ENCODE results near the gene DNAH1.

Gene DNAH1

DNA sequence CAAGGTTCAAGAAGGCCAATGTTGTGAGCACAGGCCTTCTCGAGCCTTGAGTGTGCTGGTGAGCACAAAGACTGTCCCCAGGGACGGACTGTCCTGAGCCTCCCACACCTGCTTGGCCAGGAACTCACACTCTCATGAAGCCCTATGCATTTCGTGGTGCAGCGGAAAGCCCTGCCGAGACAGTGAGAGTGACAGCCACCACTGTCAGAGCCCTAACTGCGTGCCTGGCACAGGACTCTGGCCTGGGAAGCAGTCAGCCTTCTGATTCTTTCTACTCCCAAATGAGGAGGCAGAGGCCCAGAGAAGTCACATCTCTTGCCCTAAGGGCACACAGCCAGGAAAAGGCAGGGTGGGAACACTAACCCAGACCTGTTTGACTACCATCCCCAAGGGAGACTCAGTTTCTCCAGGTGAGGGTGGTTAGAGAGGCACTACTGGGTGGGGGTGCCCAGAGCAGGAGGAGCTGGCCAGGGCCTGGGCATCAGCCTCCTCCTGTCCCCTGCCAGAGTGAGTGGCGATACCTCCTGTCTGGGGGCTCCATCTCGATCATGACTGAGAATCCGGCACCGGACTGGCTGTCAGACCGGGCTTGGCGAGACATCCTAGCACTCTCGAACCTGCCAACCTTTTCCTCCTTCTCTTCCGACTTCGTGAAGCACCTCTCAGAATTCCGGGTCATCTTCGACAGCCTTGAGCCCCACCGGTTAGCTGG, 78.0 kb downstream of the DNAH1 start:
- DNase-seq, result no peak

DNA sequence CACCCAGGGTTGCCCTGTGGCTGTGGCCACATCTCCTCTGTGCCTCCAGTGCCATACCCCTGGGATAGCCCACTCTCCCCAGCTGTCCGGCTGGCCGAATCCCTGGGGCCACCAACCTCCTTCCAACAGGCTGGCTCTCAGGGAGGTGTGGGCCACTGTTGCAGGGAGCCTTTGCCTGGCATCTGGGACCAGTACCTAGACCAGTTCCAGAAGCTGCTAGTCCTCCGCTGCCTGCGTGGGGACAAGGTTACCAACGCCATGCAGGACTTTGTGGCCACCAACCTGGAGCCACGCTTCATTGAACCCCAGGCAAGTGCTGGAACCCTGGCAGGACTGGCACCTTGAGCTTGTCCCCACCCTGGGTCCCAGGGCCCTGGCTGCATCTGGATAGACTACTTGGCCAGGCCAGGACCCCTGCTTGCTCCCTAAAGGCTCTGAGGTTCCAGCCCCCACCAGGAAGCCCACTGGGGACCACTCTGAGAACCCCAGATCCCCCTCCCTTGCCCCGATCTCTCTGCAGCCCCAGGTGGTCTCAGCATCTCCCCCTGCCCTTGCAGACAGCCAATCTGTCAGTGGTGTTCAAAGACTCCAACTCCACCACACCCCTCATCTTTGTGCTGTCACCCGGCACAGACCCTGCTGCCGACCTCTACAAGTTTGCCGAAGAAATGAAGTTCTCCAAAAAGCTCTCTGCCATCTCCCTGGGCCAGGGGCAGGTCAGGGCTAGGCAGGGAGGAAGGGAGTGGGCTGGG, 78.8 kb downstream of the DNAH1 start:
- no peak for DNase-seq

DNA sequence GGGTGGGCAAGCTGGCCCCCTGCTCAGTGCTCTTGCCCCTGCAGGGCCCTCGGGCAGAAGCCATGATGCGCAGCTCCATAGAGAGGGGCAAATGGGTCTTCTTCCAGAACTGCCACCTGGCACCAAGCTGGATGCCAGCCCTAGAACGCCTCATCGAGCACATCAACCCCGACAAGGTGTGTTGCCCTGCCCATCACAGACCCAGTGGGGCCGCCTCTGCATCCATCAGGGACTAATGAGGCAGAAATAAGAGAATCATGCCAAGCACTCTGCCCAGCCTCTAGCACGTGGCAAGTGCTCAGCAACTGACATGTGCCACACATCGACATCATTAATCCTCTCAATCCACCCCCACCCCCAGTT, 79.4 kb downstream of the DNAH1 start:
- DNase-seq, result no peak

DNA sequence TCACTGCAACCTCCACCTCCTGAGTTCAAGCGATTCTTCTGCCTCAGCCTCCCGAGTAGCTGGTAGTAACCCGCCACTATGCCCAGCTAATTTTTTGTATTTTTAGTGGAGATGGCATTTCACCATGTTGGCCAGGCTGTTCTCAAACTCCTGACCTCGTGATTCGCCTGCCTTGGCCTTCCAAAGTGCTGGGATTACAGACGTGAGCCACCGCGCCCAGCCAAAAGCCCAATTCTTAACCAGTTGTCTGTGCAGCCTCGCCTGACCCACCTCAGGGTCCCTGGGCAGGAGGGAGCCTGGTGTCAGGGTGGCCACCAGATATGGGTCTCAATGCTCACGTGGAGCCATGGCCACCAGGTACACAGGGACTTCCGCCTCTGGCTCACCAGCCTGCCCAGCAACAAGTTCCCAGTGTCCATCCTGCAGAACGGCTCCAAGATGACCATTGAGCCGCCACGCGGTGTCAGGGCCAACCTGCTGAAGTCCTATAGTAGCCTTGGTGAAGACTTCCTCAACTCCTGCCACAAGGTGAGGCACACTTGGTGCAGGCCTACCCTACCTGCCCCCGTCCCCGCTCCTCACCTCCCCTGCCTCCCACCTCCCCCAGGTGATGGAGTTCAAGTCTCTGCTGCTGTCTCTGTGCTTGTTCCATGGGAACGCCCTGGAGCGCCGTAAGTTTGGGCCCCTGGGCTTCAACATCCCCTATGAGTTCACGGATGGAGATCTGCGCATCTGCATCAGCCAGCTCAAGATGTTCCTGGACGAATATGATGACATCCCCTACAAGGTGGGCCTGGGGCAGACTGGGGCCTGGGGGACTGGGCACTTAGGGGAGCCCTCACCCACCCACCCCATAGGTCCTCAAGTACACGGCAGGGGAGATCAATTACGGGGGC, 80.1 kb downstream of the DNAH1 start:
- no peak for DNase-seq

DNA sequence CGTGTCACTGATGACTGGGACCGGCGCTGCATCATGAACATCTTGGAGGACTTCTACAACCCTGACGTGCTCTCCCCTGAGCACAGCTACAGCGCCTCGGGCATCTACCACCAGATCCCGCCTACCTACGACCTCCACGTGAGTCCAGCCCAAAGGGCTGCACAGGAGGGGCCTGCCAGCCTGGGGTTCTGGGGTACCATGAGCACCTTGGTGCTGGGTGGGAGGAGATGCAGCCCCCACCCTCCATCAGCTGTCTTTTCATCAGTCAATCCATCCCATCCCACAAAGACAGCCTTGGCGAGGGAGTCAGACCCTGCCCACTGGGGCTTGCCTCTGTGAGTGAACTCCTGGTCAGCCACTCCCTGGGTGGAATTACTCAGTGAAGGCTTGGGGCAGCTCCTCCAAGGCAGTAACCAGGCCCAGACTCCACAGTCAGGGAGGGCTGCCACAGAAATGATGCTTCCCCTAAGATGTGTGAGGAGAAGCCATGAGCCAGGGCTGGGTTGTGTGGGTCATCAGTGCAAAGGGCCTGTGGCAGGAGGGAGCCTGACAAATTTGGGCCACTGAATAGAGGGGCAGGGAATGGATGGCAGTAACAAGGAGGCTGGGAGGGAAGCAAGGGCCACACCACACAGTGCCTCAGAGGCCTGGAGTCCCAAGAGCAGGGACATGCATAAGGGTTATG, 80.9 kb downstream of the DNAH1 start:
- DNase-seq, result no peak

DNA sequence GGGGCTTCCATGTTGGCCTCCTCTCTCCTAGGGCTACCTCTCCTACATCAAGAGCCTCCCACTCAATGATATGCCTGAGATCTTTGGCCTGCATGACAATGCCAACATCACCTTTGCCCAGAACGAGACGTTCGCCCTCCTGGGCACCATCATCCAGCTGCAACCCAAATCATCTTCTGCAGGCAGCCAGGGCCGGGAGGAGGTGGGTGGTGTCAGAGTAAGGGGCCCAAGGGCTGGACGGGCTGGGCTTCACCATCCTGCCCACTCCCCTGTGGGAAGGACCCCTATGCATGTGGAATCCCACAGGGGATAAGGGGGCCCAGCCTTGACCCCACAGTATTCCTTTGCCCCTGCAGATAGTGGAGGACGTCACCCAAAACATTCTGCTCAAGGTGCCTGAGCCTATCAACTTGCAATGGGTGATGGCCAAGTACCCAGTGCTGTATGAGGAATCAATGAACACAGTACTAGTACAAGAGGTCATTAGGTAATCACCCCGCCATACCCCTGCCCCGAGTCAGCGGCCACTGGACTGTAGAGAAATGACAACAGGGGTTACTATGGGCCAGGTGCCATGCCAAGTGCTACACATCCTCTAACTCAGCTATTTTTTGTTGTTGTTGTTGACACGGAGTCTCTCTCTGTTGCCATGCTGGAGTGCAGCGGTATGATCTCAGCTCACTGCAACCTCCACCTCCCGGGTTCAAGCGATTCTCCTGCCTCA, 81.7 kb downstream of the DNAH1 start:
- DNase-seq, result no peak

DNA sequence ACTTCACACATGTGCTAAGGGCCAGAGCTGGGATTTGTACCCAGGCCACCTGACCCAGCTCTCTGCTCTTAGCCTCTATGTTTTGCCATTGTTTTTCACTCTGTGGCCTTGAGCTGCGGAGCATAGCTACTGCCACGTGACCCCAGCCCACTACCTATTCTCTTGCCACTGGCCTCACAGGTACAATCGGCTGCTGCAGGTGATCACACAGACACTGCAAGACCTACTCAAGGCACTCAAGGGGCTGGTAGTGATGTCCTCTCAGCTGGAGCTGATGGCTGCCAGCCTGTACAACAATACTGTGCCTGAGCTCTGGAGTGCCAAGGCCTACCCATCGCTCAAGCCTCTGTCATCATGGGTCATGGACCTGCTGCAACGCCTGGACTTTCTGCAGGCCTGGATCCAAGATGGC, 82.6 kb downstream of the DNAH1 start:
- no peak for DNase-seq

DNA sequence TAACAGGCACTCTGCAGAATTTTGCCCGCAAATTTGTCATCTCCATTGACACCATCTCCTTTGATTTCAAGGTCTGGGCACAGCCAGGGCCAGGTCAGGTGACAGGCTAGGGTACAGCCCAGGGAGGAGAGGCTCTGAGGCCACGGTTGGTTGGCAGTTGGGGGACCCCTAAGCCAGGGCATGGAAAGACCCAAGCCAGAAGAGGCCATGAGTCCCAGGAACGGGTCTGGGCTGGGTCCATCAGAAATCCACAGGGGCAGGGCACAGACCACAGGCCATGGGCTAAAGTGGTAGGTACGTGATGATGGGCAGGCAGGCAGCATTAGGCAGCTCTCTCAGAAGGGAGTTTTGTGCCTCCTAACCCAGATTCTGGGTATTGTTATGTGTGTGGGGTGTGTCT, 83.0 kb downstream of the DNAH1 start:
- DNase-seq, result no peak

DNA sequence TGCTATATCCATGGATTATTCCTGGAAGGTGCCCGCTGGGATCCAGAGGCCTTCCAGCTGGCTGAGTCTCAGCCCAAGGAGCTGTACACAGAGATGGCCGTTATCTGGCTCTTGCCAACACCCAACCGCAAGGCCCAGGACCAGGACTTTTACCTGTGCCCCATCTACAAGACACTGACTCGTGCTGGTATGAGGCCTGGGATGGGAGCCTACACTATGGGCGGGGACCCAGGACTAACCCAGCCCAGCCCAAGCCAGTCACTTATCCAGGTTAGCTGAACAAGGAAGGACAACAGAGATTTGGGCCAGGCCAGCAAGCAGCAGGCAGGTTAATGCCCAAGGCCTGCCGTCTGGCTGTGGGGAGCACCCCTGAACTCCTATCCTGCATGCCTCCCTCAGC, 83.5 kb downstream of the DNAH1 start:
- DNase-seq, result no peak

DNA sequence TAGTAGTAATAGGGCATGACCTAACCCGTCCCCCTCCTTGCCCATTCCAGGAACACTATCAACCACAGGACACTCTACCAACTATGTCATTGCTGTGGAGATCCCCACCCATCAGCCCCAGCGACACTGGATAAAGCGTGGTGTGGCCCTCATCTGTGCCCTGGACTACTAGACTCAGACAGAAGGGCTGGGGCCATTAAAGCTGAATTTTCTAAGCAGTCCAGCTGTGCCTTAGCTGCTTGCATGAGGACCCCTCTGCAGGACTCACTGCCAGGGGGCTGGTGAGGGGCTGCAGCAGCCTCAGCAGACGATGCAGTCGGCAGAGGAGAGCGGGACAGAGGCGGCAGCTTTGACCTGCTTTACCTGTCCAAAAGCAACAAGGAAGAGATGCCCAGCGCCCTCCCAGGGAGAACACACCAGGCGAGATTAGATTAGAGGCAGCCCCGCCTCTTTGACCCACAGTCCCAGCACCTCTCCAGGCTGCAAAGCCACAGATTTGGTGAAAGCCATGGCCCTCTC, 84.2 kb downstream of the DNAH1 start:
- no peak for DNase-seq

DNA sequence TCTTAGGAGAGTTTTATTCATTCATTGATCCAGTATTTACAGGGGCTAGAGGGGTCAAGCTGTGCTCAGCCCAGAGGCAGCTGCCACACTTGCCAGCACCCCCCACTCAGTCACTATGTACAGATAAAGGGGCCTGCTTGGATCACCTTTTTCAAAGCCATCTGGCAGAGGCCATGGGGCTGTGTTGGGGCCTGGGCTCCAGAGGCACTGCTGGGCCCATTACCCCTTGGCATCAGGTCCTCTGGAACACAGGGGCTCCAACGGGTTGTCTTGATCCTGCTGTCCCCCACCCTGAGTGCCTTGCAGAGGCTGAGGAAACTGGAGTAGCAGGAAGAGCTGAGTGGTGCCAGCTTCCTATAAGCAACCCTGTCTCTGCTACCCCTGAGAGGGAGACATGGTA, 84.9 kb downstream of the DNAH1 start:
- DNase-seq, result no peak

DNA sequence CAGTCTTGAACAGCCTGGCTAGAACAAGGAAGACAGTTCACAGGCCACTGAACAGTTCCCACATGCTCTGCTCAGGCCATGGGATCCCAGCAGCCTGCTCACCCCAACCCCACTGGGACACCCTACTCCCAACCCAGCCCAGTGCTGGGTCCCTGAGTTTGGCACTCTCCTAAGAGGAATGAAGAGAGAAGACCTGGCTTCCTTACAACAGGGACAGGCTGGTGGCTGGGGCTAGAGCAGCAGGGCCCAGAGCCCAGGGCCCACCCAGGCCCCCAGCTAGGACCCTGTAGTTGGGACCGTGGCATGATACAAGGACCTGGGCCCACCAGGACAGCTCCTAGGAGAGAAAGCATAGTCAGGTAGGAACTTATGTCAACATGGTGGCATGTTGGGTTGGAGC, 85.4 kb downstream of the DNAH1 start:
- DNase-seq, result no peak

DNA sequence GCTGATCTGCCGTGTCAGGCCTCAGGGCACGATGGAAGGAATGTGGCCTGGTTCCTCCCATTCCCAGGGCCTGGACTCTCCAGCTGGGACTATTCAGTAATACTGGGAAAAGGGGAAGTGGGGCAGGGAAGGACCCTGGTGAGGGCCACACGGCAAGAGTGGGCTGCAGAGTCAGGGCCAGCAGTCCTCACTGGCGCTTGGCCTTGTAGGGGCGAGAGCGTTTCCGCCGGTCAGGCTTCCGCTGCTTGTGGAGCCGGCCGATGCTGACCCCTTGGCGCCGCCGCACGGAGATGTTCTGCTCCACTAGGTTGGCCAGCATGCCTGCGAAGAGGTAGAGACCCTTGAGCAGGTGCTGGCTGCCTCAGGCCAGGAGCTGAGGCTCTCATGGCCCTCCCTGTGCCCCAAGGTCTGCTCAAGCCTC, 86.0 kb downstream of the DNAH1 start:
- no peak for DNase-seq

DNA sequence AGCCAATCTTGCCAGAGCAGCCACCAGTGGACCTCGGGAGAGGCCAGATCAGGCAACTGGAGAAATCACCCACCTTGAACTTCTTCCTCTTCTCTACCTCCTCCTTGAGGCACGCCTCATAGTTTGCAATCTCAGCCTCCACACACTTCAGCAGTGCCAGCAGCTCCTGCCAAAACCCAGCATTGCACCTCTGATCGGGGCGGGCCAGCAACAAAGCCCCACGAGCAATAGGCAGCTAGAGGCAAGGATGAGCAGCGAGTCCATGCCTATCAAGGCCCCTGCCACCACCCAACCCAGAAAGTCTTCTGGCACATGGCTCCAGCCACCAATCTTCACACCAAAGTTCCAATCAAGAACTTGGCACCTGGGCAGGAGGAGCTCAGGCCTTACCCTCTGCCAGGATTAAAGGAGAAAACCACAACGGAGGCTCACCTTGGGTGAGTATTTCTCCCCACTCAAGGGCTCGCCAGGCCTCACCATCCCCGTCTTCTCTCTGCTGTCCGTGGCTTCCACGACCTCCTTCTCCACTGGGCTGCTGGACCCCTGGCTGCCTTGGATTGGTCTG, 86.7 kb downstream of the DNAH1 start:
- no peak for DNase-seq

DNA sequence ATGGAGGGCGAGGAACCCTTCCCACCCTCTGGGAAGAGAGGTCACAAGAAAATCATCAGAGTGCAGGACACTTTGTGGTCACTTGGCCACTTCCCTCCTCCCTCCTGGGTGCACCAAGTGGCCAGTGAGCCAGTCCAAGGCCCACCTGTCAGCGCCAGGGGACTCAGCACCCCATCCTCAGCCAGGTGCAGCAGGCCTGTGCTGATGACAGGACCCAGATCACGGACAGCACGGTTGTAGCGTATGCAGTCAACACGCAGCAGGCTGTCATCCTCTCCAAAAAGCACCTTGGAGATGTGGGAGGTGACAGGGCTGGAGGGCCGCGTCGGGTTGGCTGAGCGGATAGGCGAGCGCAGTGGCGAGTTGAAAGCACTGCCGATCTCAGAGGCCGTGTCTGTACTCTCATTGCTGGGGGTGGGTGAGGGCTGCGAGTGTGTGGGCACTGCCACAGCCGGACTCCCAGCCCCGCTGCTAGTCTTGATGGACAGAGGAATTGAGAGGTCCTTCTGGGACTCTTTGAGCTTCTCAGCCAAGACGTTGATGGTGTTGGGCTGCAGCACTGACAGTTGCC, 87.2 kb downstream of the DNAH1 start:
- DNase-seq, result no peak

DNA sequence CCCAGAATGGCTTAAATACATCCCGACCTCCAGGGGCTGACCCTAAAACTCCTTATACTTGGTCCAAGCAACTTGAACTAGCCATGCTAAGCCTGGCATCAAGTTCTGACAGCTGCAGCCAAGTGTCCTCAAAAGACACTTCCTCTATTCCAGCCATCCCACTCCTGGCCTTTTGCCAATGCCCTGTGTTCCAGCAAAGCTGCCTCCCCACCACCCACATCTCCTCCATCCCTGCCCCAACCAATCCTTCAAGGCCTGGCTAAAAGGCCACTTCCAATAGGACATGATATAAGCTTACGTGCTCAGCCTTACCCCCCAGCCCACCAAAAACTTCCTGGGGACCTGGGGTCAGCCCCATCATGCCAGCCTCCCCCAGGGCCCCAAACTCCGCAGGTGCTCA, 87.8 kb downstream of the DNAH1 start:
- DNase-seq, result no peak

DNA sequence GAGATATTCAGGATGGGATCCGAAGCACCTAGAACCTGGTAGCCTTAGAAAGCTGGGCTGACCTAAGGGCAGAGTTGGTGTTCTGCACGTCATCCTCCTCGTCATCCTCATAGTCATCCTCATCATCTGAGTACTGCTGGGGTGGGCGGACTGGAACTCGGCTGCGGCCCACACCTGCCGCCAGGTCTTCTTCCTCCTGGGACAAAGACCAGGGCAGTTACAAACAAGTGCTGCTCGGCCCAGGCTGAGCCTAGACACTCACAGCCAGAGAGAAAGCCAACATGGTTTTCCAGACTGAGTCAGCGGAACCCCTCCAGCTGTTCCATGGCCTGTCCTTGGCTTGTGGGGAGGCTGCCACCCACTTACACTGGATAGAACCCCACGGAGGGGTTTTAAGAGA, 88.3 kb downstream of the DNAH1 start:
- DNase-seq, result no peak

DNA sequence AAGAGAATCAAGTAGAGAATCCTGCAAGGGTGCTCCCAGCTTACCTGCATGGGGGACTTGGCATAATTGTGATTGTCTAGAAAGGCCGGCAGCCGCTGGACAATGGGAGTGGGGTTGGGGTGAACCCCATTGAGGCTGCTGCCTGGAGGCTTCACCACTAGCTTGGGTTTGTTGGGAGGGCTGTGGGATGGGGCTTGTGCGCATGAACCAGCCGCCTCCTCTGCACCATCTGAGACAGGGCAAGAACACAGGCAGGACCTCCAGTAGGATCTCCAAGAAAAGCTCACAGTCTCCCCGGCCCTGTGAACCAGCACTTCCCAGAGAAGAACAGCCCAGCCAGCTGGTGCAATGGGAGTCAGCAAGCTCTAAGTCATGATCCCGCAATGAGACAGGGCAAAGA, 88.9 kb downstream of the DNAH1 start:
- DNase-seq, result no peak

DNA sequence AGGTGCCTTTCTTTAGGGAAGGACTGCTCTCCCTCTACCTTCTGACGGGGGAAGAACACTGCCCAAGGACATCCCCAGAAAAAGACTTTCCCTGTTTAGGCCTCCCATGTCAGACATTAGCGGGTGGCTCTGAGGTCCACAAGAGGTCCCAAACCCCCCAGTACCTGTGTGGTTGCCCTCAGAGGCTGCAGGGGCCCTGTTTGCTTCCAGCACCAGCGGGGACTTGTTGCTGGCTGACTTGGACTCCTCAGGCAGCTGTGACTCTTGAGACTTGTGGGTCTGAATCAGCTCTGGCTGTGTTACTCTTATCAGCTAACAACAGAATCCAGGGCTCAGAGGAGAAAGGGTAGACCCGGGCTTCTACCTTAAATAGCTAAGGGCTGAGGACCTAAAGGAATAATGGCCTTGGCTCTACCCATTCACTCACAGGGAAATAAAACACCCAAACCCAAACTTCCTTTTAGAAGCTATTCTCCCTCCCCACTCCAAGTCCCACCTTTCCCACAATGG, 89.5 kb downstream of the DNAH1 start:
- DNase-seq, result no peak

DNA sequence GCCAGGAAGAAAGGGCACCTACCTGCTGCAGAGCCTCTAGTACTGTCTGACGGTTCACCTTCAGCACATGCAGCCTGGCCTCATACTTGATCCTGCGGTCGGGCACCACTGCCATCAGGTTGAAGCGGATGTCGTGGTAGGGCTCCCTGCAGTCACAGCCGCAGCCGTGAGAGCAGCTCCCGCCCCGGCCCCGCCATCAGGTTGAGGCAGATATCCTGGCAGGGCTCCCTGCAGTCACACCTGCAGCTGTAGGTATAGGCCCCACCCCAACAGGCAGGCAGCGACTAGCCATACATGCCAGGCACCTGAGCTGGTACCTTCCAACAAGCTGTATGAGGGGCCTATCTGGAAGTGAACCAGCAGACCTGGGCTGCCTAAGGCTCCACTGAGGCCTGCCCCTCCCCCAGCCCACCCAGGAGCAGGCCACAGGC, 90.1 kb downstream of the DNAH1 start:
- no peak for DNase-seq

All from activated CD4-positive, CD25-positive, alpha-beta regulatory T cell treated with anti-CD3 and anti-CD28 coated beads, Interleukin-2, amount 50 U/mL, for 72 hours (primary cell).